K562 (cell line): ENCODE measurements around the gene CCAR1. TPM values are rescaled to one million over a fixed set of nuclear protein-coding genes. Genes with fewer than 3 reads are reported as not detected.

Experiments
- NFATC3 ChIP-seq: fragments of 450-650 bp; IDR thresholded peaks from 2 replicates; pipeline ENCODE4 v1.6.1; 2017; ENCODE audit warnings: mild to moderate bottlenecking
- PHTF2 ChIP-seq: fragments of 250-450 bp; sonication (Bioruptor Pico); IDR thresholded peaks from 2 replicates; pipeline ENCODE4 v1.5.0; 2021; ENCODE audit warnings: mild to moderate bottlenecking
- SMC3 ChIP-seq: conservative IDR thresholded peaks from 2 replicates; pipeline ENCODE4 v1.6.1; 2011; ENCODE audit warnings: low read depth, low read length, improper control_type of control experiment; ENCODE audit not compliant: insufficient read depth
- TCF7 ChIP-seq: sonication (generic); IDR thresholded peaks from 2 replicates; pipeline ENCODE4 v1.6.1; 2016; ENCODE audit warnings: antibody characterized with exemption, borderline replicate concordance
- ZNF24 ChIP-seq: fragments of 450-650 bp; IDR thresholded peaks from 2 replicates; pipeline ENCODE4 v1.6.1; 2016
- ZZZ3 ChIP-seq: fragments of 450-650 bp; IDR thresholded peaks from 2 replicates; pipeline ENCODE4 v1.6.1; 2016; ENCODE audit warnings: antibody characterized with exemption, mild to moderate bottlenecking, moderate library complexity
- polyA plus RNA-seq, 8 experiments: library from polyadenylated mRNA; depleted of rRNA in 4 of 8; stranded (reverse) in 5 of 8; unstranded in 3 of 8; fragments of >200 nt; fragmentation: Nextera tagmentation in 2 of 8; fragmentation: Illumina TruSeq in 1 of 8; extraction: Ambion mirVana in 2 of 8; extraction: Trizol in 1 of 8; gene quantifications; 2 replicates each; pipeline versions ENCODE4 v1.2.1 to v1.2.3, GENCODE V29; 2011 to 2014; ENCODE audit warnings: inconsistent platforms in 1 of 8, missing spikeins in 1 of 8
- total RNA-seq, 7 experiments: library from RNA; depleted of rRNA in 6 of 7; stranded (reverse); fragments of >200 nt in 6 of 7; fragmentation: Illumina TruSeq in 2 of 7; extraction: Trizol in 2 of 7; gene quantifications; 2 replicates each; pipeline versions ENCODE4 v1.2.1 to v1.2.3, GENCODE V29; 2011 to 2021; ENCODE audit warnings: low replicate concordance in 1 of 7
- TF ChIP-seq, protein P1 (sequence below), 2 experiments: fragments of 450-650 bp; IDR thresholded peaks; 2 replicates each; pipeline ENCODE4 v1.6.1; 2016; ENCODE audit warnings: mild to moderate bottlenecking in 2 of 2, borderline replicate concordance in 1 of 2, low read depth in 1 of 2, moderate library complexity in 1 of 2
- TF ChIP-seq, protein P2 (sequence below): fragments of 450-650 bp; IDR thresholded peaks from 2 replicates; pipeline ENCODE4 v1.6.1; 2017; ENCODE audit warnings: antibody characterized with exemption, mild to moderate bottlenecking
- TF ChIP-seq, protein P3 (sequence below): fragments of 250-450 bp; sonication (Bioruptor Pico); IDR thresholded peaks from 2 replicates; pipeline ENCODE4 v1.5.0; 2021; ENCODE audit warnings: mild to moderate bottlenecking, moderate library complexity

CCAR1 gene
- total and polyA plus RNA-seq, 9 of the 15 experiments (the other 6 are each of a cell fraction or from before 2014, with no cell fraction given): 44.8 to 173 (median 111) TPM

DNA sequence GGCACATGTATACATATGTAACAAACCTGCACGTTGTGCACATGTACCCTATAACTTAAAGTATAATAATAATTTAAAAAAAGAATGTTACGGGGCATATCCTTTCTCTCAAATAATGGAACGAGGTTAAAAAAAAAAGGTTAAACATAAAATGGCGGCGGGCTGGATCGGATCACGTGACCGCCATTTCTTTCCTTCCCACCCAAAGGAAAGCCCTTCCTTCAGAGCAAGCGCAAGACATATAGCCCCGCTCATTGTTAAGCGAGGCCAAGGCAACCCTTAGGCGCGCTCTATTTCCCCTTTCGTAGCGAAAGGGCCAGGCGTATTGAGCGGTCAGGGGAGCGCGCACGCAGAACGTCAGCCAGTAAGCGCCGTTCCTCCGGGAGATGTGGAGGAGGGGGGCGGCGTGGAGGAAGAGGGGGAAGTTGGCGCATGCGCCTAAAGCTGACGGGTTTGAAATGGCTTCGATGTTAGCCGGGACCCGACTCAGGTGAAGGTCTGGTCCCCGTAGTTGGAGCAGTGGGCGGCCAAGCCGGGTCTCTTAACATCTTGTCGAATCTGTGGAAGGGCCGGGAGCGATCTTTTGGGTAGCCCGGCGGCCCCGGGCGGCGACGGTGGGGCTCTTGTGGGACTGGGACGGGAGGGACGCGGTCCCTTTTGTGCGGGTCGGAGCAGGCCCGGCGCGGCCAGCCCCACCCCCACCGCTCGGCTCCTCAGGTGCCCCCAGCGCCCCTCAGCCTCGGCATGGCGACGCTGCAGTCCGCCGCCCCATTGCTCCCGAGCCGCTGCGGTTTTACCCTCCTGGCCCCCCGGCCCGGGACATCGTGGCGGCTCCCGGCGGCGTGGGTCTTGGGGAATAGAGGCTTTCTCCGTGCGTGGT is at the start of gene CCAR1 (continued):
- TF ChIP-seq, protein P1, sequence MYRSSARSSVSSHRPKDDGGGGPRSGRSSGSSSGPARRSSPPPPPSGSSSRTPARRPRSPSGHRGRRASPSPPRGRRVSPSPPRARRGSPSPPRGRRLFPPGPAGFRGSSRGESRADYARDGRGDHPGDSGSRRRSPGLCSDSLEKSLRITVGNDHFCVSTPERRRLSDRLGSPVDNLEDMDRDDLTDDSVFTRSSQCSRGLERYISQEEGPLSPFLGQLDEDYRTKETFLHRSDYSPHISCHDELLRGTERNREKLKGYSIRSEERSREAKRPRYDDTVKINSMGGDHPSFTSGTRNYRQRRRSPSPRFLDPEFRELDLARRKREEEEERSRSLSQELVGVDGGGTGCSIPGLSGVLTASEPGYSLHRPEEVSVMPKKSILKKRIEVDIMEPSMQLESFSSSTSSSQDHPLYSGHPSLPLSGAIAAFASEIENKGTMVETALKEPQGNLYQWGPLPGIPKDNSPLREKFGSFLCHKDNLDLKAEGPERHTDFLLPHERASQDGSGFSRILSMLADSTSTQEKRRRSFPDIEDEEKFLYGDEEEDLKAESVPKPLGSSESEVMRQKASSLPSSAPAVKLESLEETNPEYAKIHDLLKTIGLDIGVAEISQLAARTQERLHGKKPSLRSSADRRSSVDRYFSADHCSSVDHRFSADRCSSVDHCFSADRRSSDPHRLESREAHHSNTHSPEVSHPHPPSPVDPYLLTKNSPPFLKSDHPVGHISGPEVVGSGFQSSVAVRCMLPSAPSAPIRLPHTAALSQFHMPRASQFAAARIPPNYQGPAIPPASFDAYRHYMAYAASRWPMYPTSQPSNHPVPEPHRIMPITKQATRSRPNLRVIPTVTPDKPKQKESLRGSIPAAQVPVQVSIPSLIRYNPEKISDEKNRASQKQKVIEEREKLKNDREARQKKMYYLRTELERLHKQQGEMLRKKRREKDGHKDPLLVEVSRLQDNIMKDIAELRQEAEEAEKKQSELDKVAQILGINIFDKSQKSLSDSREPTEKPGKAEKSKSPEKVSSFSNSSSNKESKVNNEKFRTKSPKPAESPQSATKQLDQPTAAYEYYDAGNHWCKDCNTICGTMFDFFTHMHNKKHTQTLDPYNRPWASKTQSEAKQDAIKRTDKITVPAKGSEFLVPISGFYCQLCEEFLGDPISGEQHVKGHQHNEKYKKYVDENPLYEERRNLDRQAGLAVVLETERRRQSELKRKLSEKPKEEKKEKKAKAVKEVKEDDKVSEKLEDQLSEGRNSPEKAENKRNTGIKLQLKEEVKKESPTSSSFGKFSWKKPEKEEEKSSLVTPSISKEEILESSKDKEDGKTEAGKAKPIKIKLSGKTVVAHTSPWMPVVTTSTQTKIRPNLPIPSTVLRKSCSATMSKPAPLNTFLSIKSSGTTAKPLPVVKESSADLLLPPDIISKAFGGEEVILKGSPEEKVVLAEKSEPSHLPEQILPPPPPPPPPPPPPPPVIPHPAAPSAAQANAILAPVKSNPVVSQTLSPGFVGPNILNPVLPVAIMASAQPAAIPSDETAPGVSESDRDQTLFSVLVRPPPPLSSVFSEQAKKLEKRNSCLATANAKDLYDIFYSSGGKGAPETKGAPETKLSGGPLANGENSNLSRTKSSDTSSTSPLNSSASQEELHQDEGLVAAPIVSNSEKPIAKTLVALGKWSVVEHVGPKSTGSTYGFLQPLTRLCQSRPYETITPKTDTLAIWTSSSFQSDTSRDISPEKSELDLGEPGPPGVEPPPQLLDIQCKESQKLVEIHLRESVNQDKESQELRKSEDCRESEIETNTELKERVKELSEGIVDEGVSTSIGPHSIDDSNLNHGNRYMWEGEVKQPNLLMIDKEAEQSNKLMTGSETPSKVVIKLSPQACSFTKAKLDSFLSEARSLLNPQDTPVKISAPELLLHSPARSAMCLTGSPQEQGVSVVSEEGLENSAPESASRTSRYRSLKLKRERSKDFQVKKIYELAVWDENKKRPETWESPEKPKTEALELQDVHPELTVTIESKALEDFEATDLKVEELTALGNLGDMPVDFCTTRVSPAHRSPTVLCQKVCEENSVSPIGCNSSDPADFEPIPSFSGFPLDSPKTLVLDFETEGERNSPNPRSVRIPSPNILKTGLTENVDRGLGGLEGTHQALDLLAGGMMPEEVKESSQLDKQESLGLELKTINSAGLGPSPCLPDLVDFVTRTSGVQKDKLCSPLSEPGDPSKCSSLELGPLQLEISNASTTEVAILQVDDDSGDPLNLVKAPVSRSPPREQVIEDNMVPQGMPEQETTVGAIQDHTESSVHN (IDR thresholded peaks at IDR 0.05; ENCODE audit: borderline replicate concordance in 1 of 2, low read depth in 1 of 2): peak in 1 of 2 experiments; percentile 25; a peak in 1 of 4 replicates
- TF ChIP-seq NFATC3 (0 out of 2 replicates have a peak, but pooled peaks have one; percentile 51), PHTF2 (CRISPR knock-in tag) (no peak), TCF7 (peak; percentile 49; the same call in 1 of the 2 replicates), ZNF24 (no peak), ZZZ3 (no peak), SMC3 (no peak)
- TF ChIP-seq, protein P2, sequence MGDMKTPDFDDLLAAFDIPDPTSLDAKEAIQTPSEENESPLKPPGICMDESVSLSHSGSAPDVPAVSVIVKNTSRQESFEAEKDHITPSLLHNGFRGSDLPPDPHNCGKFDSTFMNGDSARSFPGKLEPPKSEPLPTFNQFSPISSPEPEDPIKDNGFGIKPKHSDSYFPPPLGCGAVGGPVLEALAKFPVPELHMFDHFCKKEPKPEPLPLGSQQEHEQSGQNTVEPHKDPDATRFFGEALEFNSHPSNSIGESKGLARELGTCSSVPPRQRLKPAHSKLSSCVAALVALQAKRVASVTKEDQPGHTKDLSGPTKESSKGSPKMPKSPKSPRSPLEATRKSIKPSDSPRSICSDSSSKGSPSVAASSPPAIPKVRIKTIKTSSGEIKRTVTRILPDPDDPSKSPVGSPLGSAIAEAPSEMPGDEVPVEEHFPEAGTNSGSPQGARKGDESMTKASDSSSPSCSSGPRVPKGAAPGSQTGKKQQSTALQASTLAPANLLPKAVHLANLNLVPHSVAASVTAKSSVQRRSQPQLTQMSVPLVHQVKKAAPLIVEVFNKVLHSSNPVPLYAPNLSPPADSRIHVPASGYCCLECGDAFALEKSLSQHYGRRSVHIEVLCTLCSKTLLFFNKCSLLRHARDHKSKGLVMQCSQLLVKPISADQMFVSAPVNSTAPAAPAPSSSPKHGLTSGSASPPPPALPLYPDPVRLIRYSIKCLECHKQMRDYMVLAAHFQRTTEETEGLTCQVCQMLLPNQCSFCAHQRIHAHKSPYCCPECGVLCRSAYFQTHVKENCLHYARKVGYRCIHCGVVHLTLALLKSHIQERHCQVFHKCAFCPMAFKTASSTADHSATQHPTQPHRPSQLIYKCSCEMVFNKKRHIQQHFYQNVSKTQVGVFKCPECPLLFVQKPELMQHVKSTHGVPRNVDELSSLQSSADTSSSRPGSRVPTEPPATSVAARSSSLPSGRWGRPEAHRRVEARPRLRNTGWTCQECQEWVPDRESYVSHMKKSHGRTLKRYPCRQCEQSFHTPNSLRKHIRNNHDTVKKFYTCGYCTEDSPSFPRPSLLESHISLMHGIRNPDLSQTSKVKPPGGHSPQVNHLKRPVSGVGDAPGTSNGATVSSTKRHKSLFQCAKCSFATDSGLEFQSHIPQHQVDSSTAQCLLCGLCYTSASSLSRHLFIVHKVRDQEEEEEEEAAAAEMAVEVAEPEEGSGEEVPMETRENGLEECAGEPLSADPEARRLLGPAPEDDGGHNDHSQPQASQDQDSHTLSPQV: peak; percentile 95
- TF ChIP-seq, protein P3, sequence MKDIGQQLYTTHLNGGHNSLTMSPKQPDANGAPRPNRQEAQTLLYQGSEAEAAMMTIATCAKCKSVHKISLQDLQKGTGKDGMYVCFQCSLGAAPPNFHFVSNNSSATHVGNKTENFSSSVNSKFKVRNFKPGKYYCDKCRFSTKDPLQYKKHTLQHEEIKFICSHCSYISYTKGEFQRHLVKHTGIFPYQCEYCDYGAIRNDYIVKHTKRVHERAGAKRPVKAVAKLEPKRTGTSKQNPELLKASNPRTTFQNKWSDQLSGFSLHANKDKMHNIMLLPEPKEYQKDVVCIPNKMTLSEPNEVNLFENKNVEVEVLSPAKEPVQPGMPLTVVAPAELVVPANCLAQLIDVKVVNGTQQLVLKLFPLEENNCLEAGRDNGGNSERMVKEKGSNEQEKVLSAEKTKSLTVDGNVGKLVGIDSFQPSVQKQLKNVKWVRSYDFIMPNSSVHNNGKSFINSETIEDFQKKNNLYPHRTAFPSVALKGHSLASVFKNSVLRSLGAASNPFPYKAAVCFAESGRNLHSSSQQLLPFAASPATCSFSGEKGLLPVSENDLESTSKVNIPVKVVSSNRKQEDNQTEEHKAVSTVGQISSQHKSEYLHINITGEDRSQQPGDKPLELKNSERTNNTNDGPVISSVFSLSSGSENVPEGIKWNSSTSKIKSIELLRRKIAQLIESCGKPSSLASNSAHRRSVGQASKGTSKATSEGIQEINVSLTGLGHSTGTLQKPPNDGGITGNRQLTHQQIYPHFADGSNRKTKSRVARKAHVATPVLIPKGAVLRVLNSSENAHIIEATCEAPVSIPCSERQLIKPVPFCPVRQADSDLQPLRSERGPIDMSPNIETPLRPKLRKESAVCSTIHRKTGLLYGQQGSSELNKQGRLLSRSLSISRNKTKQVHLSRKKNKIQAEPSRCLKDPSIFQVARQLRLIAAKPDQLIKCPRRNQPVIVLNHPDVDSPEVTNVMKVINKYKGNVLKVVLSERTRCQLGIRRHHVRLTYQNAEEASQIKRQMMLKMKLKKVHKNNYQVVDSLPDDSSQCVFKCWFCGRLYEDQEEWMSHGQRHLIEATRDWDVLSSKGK (CRISPR knock-in tag): no peak
